K562 (cell line): ENCODE results near the gene PREX1. TPM values are rescaled to one million over a fixed set of nuclear protein-coding genes. Genes with fewer than 3 reads are reported as not detected.

Source experiments
- ATAC-seq: fragments of 200-7000 bp; cut with Tn5 transposase; 3 replicates; pipeline ENCODE4 v1.9.1; 2020; ENCODE audit warnings: moderate library complexity
- BruUV-seq: library from RNA; stranded (reverse); fragments of 400-500 nt; replicated peaks from 2 replicates; lab custom pipeline; 2021; lab: Mats Ljungman, UMichigan
- CTCF ChIA-PET: fragments of 300-600 bp; formaldehyde crosslinking; extraction: SDS; loops from one replicate; lab custom pipeline; 2021; ENCODE audit warnings: low intra/inter-chr PET ratio; lab: Yijun Ruan, JAX
- POLR2A ChIA-PET: fragments of 300-600, 350-650 bp; sonication (Branson Sonifier 250); formaldehyde crosslinking; extraction: SDS; loops from one replicate; lab custom pipeline; 2021; ENCODE audit warnings: antibody characterized with exemption, inconsistent platforms; lab: Yijun Ruan, JAX
- DNase-seq, 4 experiments: peaks; one replicate each; pipeline versions ENCODE4 v3.0.0 to v3.0.0-alpha.2; 2011 to 2018; ENCODE audit warnings: low spot score in 3 of 4, mixed read lengths in 3 of 4; ENCODE audit errors: extremely low read depth in 1 of 4
- FAIRE-seq: peaks from 2 replicates; lab custom pipeline; 2011; peaks lifted over from hg19 to GRCh38; lab: Jason Lieb, UNC
- H2AFZ ChIP-seq: 2 replicates; pipeline ENCODE4 v1.6.0; 2011; ENCODE audit warnings: low read depth, low read length, control low read depth, inconsistent platforms
- H3K27ac ChIP-seq: fragments of 200-600 bp; 3 replicates; pipeline ENCODE4 v1.8.0; 2011; ENCODE audit warnings: low read depth, mild to moderate bottlenecking, control low read depth, inconsistent platforms, low read length, moderate library complexity, mixed read lengths; ENCODE audit errors: extremely low read depth
- H3K27me3 ChIP-seq, 2 experiments: fragments of 300-600 bp in 1 of 2; 2 replicates in 1 of 2; 3 replicates in 1 of 2; pipeline versions ENCODE4 v1.6.0 to v1.8.0; 2011; ENCODE audit warnings: inconsistent platforms in 2 of 2, low read length in 2 of 2, mild to moderate bottlenecking in 1 of 2, mixed read lengths in 1 of 2, moderate library complexity in 1 of 2; ENCODE audit not compliant: control insufficient read depth in 2 of 2, insufficient read depth in 2 of 2
- H3K36me3 ChIP-seq: fragments of 300-600 bp; 3 replicates; pipeline ENCODE4 v1.8.0; 2011; ENCODE audit warnings: mild to moderate bottlenecking, low read length, inconsistent platforms; ENCODE audit not compliant: control insufficient read depth, insufficient read depth
- H3K4me1 ChIP-seq, 2 experiments: fragments of 200-600 bp in 1 of 2; replicated peaks in 1 of 2; 2 replicates in 1 of 2; 3 replicates in 1 of 2; pipeline versions ENCODE4 v1.5.1 to v1.8.0; 2011; ENCODE audit warnings: inconsistent platforms in 2 of 2, low read length in 2 of 2, mild to moderate bottlenecking in 1 of 2, mixed read lengths in 1 of 2, moderate library complexity in 1 of 2; ENCODE audit not compliant: control insufficient read depth in 2 of 2, insufficient read depth in 2 of 2
- H3K4me2 ChIP-seq: 2 replicates; pipeline ENCODE4 v1.6.1; 2011; ENCODE audit warnings: low read length, control low read depth, inconsistent platforms, mixed read lengths; ENCODE audit not compliant: insufficient read depth
- H3K4me3 ChIP-seq: fragments of 200-600 bp; sonication (generic), shearing (Covaris generic); 2 replicates; pipeline ENCODE4 v1.5.1; 2016; ENCODE audit warnings: control low read depth, inconsistent platforms
- H3K79me2 ChIP-seq: fragments of 200-600 bp; 3 replicates; pipeline ENCODE4 v1.8.0; 2011; ENCODE audit warnings: low read length, inconsistent platforms; ENCODE audit not compliant: control insufficient read depth, insufficient read depth
- H3K9ac ChIP-seq, 2 experiments: 2 replicates each; pipeline versions ENCODE4 v1.6.0 to v1.6.1; 2011; ENCODE audit warnings: low read depth in 2 of 2, low read length in 2 of 2, control low read depth in 1 of 2, inconsistent platforms in 1 of 2, mild to moderate bottlenecking in 1 of 2, mixed read lengths in 1 of 2; ENCODE audit not compliant: insufficient read depth in 1 of 2
- H3K9me1 ChIP-seq: one replicate; pipeline ENCODE4 v1.6.0; 2011; ENCODE audit warnings: inconsistent platforms, mild to moderate bottlenecking, low read length, moderate library complexity; ENCODE audit not compliant: control insufficient read depth, insufficient read depth
- H3K9me3 ChIP-seq: replicated peaks from 2 replicates; pipeline ENCODE4 v1.5.1; 2011; ENCODE audit warnings: low read depth, low read length, inconsistent platforms; ENCODE audit not compliant: control insufficient read depth, insufficient read depth
- H4K20me1 ChIP-seq: replicated peaks from 2 replicates; pipeline ENCODE4 v1.6.1; 2011; ENCODE audit warnings: low read length, inconsistent platforms, mixed read lengths; ENCODE audit not compliant: control insufficient read depth, insufficient read depth
- ATF6 ChIP-seq: sonication (generic); formaldehyde crosslinking; IDR thresholded peaks from 2 replicates; pipeline ENCODE4 v1.4.0; 2020; ENCODE audit warnings: mild to moderate bottlenecking, missing genetic modification reagents
- BRF2 ChIP-seq: IDR thresholded peaks from 3 replicates; pipeline ENCODE4 v1.6.1; 2011; ENCODE audit warnings: borderline replicate concordance, mild to moderate bottlenecking; ENCODE audit not compliant: insufficient read length, insufficient read depth
- ID3 ChIP-seq, 2 experiments: fragments of 250-450 bp in 1 of 2; fragments of 450-650 bp in 1 of 2; sonication (Bioruptor Pico) in 1 of 2; IDR thresholded peaks; 2 replicates each; pipeline versions ENCODE4 v1.6.1 to v1.8.0; 2016 to 2021; ENCODE audit warnings: mild to moderate bottlenecking in 2 of 2, moderate library complexity in 2 of 2, missing compliant biosample characterization in 1 of 2, missing genetic modification characterization in 1 of 2
- SRSF9 ChIP-seq: fragments of 200-400 bp; formaldehyde crosslinking; IDR thresholded peaks from 2 replicates; pipeline ENCODE4 v1.6.1; 2017; ENCODE audit warnings: low read depth, low read length, borderline replicate concordance
- WGBS: fragments of 100-300 bp; shearing (Covaris generic); methylation state at CpG from one replicate; pipeline ENCODE4 v1.1.6; 2016; ENCODE audit warnings: low coverage, mixed read lengths; ENCODE audit not compliant: insufficient coverage; ENCODE audit errors: missing lambda C conversion rate; 5-methylcytosine and 5-hydroxymethylcytosine counted together
- in situ Hi-C: fragments of 300-500 bp; cut with MboI; formaldehyde crosslinking; loops from 4 replicates; pipeline ENCODE4 v1.15.0; 2018; ENCODE audit warnings: inconsistent platforms, mixed read lengths
- intact Hi-C: fragments of 100-400 bp; cut with micrococcal nuclease; formaldehyde crosslinking; loops from 2 replicates; pipeline ENCODE4 v1.14.2; 2022
- polyA plus RNA-seq, 8 experiments: library from polyadenylated mRNA; depleted of rRNA in 4 of 8; stranded (reverse) in 5 of 8; unstranded in 3 of 8; fragments of >200 nt; fragmentation: Nextera tagmentation in 2 of 8; fragmentation: Illumina TruSeq in 1 of 8; extraction: Ambion mirVana in 2 of 8; extraction: Trizol in 1 of 8; gene quantifications; 2 replicates each; pipeline versions ENCODE4 v1.2.1 to v1.2.3, GENCODE V29; 2011 to 2014; ENCODE audit warnings: inconsistent platforms in 1 of 8, missing spikeins in 1 of 8
- total RNA-seq, 7 experiments: library from RNA; depleted of rRNA in 6 of 7; stranded (reverse); fragments of >200 nt in 6 of 7; fragmentation: Illumina TruSeq in 2 of 7; extraction: Trizol in 2 of 7; gene quantifications; 2 replicates each; pipeline versions ENCODE4 v1.2.1 to v1.2.3, GENCODE V29; 2011 to 2021; ENCODE audit warnings: low replicate concordance in 1 of 7
- TF ChIP-seq, protein P1 (sequence below), 2 experiments: fragments of 450-650 bp in 1 of 2; IDR thresholded peaks; 2 replicates each; pipeline ENCODE4 v1.6.1; 2011 to 2017; ENCODE audit warnings: low read depth in 2 of 2, antibody characterized with exemption in 1 of 2, borderline replicate concordance in 1 of 2, low read length in 1 of 2, mild to moderate bottlenecking in 1 of 2, mixed read lengths in 1 of 2; ENCODE audit not compliant: control insufficient read depth in 1 of 2

Gene PREX1
- total and polyA plus RNA-seq, 9 of the 15 experiments (the other 6 are each of a cell fraction or from before 2014, with no cell fraction given), result 0.37 to 10.4 (median 4.8) TPM

- CTCF ChIA-PET, result interaction anchor here (1.5 kb wide), 1 partner anchor 178 kb away, joined by 5 read pairs; no protein-coding TSS in a partner anchor
- POLR2A ChIA-PET, result interaction anchor here (1.3 kb wide), 1 partner anchor 14 kb away, joined by 3 read pairs; no protein-coding TSS in a partner anchor
- ATAC-seq (no peak), DNase-seq (no peak), FAIRE-seq (no peak)
- no peaks in the 10 kb centered on the region for H3K9me1 ChIP-seq
- no peak overlapping the region for H3K4me3 ChIP-seq
- H3K27me3 ChIP-seq, result no peaks in the 10 kb centered on the region
- TF ChIP-seq BRF2 (no peak), ATF6 (CRISPR knock-in tag) (no peak), ID3 (CRISPR knock-in tag; IDR thresholded peaks at IDR 0.05) (no peak), ID3 (tag; IDR thresholded peaks at IDR 0.05) (no peak), SRSF9 (no peak)
- TF ChIP-seq, protein P1, sequence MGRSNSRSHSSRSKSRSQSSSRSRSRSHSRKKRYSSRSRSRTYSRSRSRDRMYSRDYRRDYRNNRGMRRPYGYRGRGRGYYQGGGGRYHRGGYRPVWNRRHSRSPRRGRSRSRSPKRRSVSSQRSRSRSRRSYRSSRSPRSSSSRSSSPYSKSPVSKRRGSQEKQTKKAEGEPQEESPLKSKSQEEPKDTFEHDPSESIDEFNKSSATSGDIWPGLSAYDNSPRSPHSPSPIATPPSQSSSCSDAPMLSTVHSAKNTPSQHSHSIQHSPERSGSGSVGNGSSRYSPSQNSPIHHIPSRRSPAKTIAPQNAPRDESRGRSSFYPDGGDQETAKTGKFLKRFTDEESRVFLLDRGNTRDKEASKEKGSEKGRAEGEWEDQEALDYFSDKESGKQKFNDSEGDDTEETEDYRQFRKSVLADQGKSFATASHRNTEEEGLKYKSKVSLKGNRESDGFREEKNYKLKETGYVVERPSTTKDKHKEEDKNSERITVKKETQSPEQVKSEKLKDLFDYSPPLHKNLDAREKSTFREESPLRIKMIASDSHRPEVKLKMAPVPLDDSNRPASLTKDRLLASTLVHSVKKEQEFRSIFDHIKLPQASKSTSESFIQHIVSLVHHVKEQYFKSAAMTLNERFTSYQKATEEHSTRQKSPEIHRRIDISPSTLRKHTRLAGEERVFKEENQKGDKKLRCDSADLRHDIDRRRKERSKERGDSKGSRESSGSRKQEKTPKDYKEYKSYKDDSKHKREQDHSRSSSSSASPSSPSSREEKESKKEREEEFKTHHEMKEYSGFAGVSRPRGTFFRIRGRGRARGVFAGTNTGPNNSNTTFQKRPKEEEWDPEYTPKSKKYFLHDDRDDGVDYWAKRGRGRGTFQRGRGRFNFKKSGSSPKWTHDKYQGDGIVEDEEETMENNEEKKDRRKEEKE (IDR thresholded peaks at IDR 0.05; ENCODE audit: borderline replicate concordance in 1 of 2, control insufficient read depth in 1 of 2, low read depth in 2 of 2, low read length in 1 of 2), result no peak
- no peaks in the 10 kb centered on the region for H3K79me2 ChIP-seq
- no peaks in the 10 kb centered on the region for H3K9me3 ChIP-seq
- H4K20me1 ChIP-seq, result 0 out of 2 replicates have a peak, but pooled peaks cover 2% of the 10 kb centered on the region
- H3K9ac ChIP-seq, result no peak overlapping the region
- no peak overlapping the region for H3K27ac ChIP-seq
- BruUV-seq, result no TSS peak
- H3K36me3 ChIP-seq, result peaks cover 3% of the 10 kb centered on the region; the same call in 1 of the 3 replicates
- H3K4me2 ChIP-seq, result no peak overlapping the region
- peaks cover 8 to 9% of the 10 kb centered on the region in 2 experiments; a peak in 4 of 5 replicates for H3K4me1 ChIP-seq
- in situ Hi-C loops (no loop called here), intact Hi-C loops (no loop called here)
- WGBS, result 48% methylated on average over 6 of the region's 6 CpGs
- H2AFZ ChIP-seq, result no peak overlapping the region
Observed at GRCh38 chr20:48727226-48727625, 100.6 kb downstream of the PREX1 start.
